Measurements from ENCODE around the gene ALPI. TPM values are rescaled to one million over a fixed set of nuclear protein-coding genes. Genes with fewer than 3 reads are reported as not detected.
"Not testable (repeated sequence)": the region's sequence is repeated elsewhere in the genome, so short reads cannot be mapped to it uniquely, and the experiment has no call there.

The ALPI gene
- total RNA-seq, 1 donor, result not detected

DNA sequence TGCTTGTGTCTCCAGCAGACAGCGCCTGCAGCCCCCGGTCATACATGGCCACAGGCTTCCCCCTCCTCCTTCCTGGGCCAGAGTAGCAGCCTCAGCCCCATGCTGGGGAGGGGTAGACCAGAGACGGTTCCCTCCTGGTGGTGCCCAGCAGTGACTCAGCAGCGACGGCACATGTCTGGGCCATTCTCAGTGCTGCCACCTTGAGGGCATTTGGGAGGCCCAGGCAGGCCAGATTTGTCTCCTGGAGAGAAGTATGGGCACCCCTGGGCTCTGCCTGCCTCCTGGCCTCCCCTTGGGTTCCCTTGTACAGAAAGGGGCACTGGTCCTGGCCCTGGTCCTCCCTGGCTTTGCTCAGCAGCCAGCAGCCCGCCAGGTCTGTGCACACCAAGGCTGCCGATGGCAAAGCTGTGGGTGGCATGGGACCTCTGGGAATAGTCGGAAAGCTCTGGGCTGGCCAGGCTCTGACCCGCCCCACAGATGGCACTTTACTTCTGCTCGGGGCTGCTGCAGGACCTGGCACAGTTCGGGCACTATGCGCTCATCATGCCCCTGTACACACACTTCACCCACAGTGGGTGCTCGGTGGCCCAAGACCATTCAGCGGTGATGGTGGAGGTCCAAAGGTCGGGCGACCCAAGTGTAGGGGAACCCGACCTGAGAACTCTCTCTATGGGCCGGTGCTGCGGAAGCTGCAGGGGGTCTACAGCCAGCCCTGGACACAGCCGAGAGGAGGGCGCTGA, 11.4 kb upstream of the ALPI start:
- TF ChIP-seq, protein P1, sequence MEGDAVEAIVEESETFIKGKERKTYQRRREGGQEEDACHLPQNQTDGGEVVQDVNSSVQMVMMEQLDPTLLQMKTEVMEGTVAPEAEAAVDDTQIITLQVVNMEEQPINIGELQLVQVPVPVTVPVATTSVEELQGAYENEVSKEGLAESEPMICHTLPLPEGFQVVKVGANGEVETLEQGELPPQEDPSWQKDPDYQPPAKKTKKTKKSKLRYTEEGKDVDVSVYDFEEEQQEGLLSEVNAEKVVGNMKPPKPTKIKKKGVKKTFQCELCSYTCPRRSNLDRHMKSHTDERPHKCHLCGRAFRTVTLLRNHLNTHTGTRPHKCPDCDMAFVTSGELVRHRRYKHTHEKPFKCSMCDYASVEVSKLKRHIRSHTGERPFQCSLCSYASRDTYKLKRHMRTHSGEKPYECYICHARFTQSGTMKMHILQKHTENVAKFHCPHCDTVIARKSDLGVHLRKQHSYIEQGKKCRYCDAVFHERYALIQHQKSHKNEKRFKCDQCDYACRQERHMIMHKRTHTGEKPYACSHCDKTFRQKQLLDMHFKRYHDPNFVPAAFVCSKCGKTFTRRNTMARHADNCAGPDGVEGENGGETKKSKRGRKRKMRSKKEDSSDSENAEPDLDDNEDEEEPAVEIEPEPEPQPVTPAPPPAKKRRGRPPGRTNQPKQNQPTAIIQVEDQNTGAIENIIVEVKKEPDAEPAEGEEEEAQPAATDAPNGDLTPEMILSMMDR (IDR thresholded peaks at IDR 0.05; ENCODE audit: extremely low read depth, low read depth, low read length), result peak; percentile 75
- Histone ChIP-seq H3K27me3 (ENCODE audit: insufficient read depth, low read length) (no peaks in the 10 kb centered on the region), H2AFZ (ENCODE audit: low read length) (no peak overlapping the region), H3K9me3 (ENCODE audit: low read depth, low read length) (no peaks in the 10 kb centered on the region), H3K79me2 (ENCODE audit: insufficient read depth, low read length) (no peaks in the 10 kb centered on the region), H3K4me1 (ENCODE audit: insufficient read depth, low read length) (no peaks in the 10 kb centered on the region), H4K20me1 (ENCODE audit: insufficient read depth, low read length) (no peaks in the 10 kb centered on the region), H3K27ac (ENCODE audit: low read depth, low read length) (no peak overlapping the region), H3K4me2 (ENCODE audit: insufficient read depth, low read length) (no peak overlapping the region), H3K36me3 (ENCODE audit: insufficient read depth, low read length) (no peaks in the 10 kb centered on the region), H3K4me3 (ENCODE audit: insufficient read depth, low read length) (no peak overlapping the region)
- DNase-seq (ENCODE audit: insufficient read length, low spot score, missing footprints), result peak; percentile 98

DNA sequence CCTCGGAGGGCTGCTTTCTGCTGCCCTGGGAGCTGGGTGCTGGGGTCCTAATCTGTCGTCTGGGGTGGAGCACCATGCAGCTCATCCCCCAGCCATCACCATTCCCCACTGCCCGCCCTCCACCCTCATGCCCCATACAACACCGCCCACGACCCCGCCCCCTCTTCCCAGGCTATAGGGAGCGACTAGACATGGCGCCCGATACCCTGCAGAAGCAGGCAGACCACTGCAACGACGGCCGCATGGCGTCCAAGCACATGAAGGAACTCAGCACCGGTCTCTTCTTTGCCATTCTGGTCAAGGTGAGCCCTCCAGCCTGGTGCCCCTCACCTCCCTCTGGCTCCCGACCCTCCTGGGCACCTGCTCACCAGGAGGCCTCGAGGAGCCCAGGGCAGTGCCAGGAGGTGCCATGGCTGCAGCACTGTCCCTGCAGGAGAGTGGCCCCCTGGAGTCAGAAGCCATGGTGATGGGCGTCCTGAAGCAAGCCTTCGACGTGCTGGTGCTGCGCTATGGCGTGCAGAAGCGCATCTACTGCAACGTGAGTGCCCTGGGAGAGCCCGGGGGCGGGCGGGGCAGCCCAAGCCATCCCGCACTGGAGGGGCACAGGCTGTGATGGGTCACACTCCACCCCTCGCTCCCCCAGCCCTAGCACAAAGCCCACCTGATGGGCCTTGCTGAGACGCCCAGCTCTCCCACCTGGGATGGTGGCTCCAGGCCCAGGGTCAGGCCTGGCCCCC, 10.6 kb upstream of the ALPI start:
- not testable (repeated sequence) for H3K4me1 ChIP-seq (ENCODE audit: insufficient read depth, low read length); H3K79me2 ChIP-seq (ENCODE audit: insufficient read depth, low read length); H3K27me3 ChIP-seq (ENCODE audit: insufficient read depth, low read length); H3K36me3 ChIP-seq (ENCODE audit: insufficient read depth, low read length); H2AFZ ChIP-seq (ENCODE audit: low read length); H3K4me2 ChIP-seq (ENCODE audit: insufficient read depth, low read length); H4K20me1 ChIP-seq (ENCODE audit: insufficient read depth, low read length); H3K4me3 ChIP-seq (ENCODE audit: insufficient read depth, low read length); H3K27ac ChIP-seq (ENCODE audit: low read depth, low read length); H3K9me3 ChIP-seq (ENCODE audit: low read depth, low read length)
- peak; percentile 58 for DNase-seq (ENCODE audit: insufficient read length, low spot score, missing footprints)

DNA sequence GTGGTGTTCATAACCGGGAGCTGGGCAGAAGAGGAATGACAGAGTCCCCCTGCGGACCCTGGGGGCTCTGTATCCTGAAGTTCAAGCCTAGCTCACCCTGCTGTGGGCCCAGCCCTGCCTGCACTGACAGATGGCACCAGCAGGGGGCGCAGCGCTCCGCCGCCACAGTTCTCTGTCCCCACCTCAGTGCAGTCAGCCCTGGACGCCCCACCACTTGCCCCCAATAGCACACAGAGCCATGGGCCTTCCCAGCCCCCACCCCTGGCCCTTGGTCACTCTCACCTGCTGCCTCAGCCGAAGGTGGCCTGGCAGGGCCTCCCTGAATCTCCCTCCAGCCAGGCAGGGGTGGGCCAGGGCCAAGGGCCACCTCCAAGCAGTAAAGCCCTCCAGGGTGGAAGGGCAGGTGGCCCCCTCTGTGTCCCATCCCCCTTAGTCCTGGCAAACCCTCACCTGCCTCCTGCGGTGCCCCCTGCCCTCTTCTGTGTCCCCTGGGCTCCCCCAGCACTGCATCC, 9.6 kb upstream of the ALPI start:
- H3K4me2 ChIP-seq (ENCODE audit: insufficient read depth, low read length); H3K4me3 ChIP-seq (ENCODE audit: insufficient read depth, low read length); H3K27ac ChIP-seq (ENCODE audit: low read depth, low read length); H3K36me3 ChIP-seq (ENCODE audit: insufficient read depth, low read length); H3K9me3 ChIP-seq (ENCODE audit: low read depth, low read length); H2AFZ ChIP-seq (ENCODE audit: low read length); H3K79me2 ChIP-seq (ENCODE audit: insufficient read depth, low read length); H3K27me3 ChIP-seq (ENCODE audit: insufficient read depth, low read length); H4K20me1 ChIP-seq (ENCODE audit: insufficient read depth, low read length); H3K4me1 ChIP-seq (ENCODE audit: insufficient read depth, low read length): not testable (repeated sequence)
- DNase-seq (ENCODE audit: insufficient read length, low spot score, missing footprints), result peak; percentile 81

DNA sequence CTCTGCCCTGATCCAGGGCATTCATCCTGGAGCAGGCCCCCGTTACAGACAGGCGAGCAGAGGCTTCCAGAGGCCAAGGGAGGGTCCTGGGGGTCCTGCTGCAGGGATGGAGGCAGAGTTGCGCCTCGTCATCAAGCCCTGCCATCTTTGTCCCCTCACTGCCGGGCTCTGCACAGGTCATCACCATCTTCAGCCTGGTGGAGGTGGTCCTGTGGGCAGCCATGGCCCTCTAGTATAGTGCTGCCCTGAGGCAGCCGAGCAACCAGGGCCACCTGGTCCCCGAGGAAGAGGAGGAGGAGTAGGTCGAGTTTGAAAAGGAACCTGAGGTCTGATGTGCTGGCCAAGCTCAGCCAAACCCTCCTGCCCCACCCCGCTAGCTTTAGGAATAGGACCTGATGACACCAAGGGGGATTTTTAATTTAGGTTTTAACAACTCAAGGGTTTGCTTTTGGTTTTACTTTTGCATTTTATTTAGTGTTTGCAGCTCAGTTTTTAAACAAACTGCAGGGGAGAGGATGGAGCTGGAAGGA, 8.8 kb upstream of the ALPI start:
- Histone ChIP-seq H3K4me2 (ENCODE audit: insufficient read depth, low read length) (no peak overlapping the region), H4K20me1 (ENCODE audit: insufficient read depth, low read length) (no peaks in the 10 kb centered on the region), H3K36me3 (ENCODE audit: insufficient read depth, low read length) (no peaks in the 10 kb centered on the region), H3K27me3 (ENCODE audit: insufficient read depth, low read length) (no peaks in the 10 kb centered on the region), H2AFZ (ENCODE audit: low read length) (no peak overlapping the region), H3K27ac (ENCODE audit: low read depth, low read length) (no peak overlapping the region), H3K4me1 (ENCODE audit: insufficient read depth, low read length) (no peaks in the 10 kb centered on the region), H3K9me3 (ENCODE audit: low read depth, low read length) (no peaks in the 10 kb centered on the region), H3K4me3 (ENCODE audit: insufficient read depth, low read length) (no peak overlapping the region), H3K79me2 (ENCODE audit: insufficient read depth, low read length) (no peaks in the 10 kb centered on the region)
- DNase-seq (ENCODE audit: insufficient read length, low spot score, missing footprints), result peak; percentile 52
- TF ChIP-seq, protein P1 (IDR thresholded peaks at IDR 0.05; ENCODE audit: extremely low read depth, low read depth, low read length), result no peak
